ENCODE data around the gene CCDC57.

- no peak for TF ChIP-seq EZH2 (IDR thresholded peaks at IDR 0.05; ENCODE audit: insufficient read depth, poor library complexity, severe bottlenecking)
- TF ChIP-seq EZH2phosphoT487 (IDR thresholded peaks at IDR 0.05; ENCODE audit: insufficient read depth, low read depth), result no peak
Measured at GRCh38 chr17:82145550-82146155, 67.0 kb downstream of the CCDC57 start.
